Common myeloid progenitor, CD34-positive (primary cell): ENCODE results near the gene ERBB4. TPM values are rescaled to one million over a fixed set of nuclear protein-coding genes. Genes with fewer than 3 reads are reported as not detected.

Experiments
- CTCF ChIA-PET: fragments of 350-600 bp; sonication (Branson Sonifier 250); formaldehyde crosslinking; loops from one replicate; lab custom pipeline; 2021; ENCODE audit warnings: antibody characterized with exemption; lab: Charles Lee
- POLR2A ChIA-PET: fragments of 350-600 bp; sonication (Branson Sonifier 250); formaldehyde crosslinking; loops from one replicate; lab custom pipeline; 2021; ENCODE audit warnings: antibody characterized with exemption; lab: Charles Lee
- DNase-seq, 3 donors: peaks; one replicate each; pipeline versions ENCODE4 v3.0.0 to v3.0.0-alpha.2; 2013
- H3K27ac ChIP-seq, 2 experiments: 1 replicate in 1 of 2; 2 replicates in 1 of 2; pipeline ENCODE4 v1.7.0; 2013; ENCODE audit warnings: inconsistent platforms in 2 of 2, low read length in 2 of 2, mild to moderate bottlenecking in 2 of 2, low read depth in 1 of 2, moderate library complexity in 1 of 2; ENCODE audit not compliant: severe bottlenecking in 2 of 2, insufficient read depth in 1 of 2, poor library complexity in 1 of 2
- H3K27me3 ChIP-seq, 5 experiments: replicated peaks in 2 of 5; 1 replicate in 3 of 5; 2 replicates in 2 of 5; pipeline versions ENCODE4 v1.6.1 to v1.7.0; 2013; ENCODE audit warnings: low read length in 4 of 5, mild to moderate bottlenecking in 2 of 5, moderate library complexity in 2 of 5, inconsistent platforms in 1 of 5; ENCODE audit not compliant: insufficient read depth in 5 of 5, control insufficient read depth in 4 of 5
- H3K36me3 ChIP-seq, 4 experiments: 1 replicate in 2 of 4; 2 replicates in 2 of 4; pipeline versions ENCODE4 v1.6.1 to v1.7.0; 2013; ENCODE audit warnings: low read length in 3 of 4, control low read depth in 1 of 4, mild to moderate bottlenecking in 1 of 4; ENCODE audit not compliant: control insufficient read depth in 4 of 4, insufficient read depth in 4 of 4
- H3K4me1 ChIP-seq, 4 experiments: 1 replicate in 3 of 4; 2 replicates in 1 of 4; pipeline versions ENCODE4 v1.6.1 to v1.7.1; 2013; ENCODE audit warnings: low read length in 3 of 4, mild to moderate bottlenecking in 3 of 4, control low read depth in 1 of 4, inconsistent platforms in 1 of 4, moderate library complexity in 1 of 4; ENCODE audit not compliant: control insufficient read depth in 4 of 4, insufficient read depth in 4 of 4; ENCODE audit errors: control extremely low read depth in 1 of 4
- H3K4me3 ChIP-seq, 7 experiments: 1 replicate in 4 of 7; 2 replicates in 3 of 7; pipeline versions ENCODE4 v1.5.1 to v1.7.0; 2013; ENCODE audit warnings: mild to moderate bottlenecking in 7 of 7, low read length in 6 of 7, moderate library complexity in 6 of 7, inconsistent platforms in 2 of 7, low read depth in 2 of 7, control low read depth in 1 of 7; ENCODE audit not compliant: insufficient read depth in 4 of 7, control insufficient read depth in 1 of 7; ENCODE audit errors: extremely low read depth in 1 of 7
- H3K9me3 ChIP-seq, 5 experiments: 1 replicate in 4 of 5; 2 replicates in 1 of 5; pipeline versions ENCODE4 v1.6.1 to v1.7.1; 2013; ENCODE audit warnings: low read length in 4 of 5, mild to moderate bottlenecking in 2 of 5, inconsistent platforms in 1 of 5, low read depth in 1 of 5, moderate library complexity in 1 of 5; ENCODE audit not compliant: control insufficient read depth in 4 of 5, insufficient read depth in 2 of 5; ENCODE audit errors: control extremely low read depth in 1 of 5
- WGBS: methylation state at CpG from one replicate; pipeline ENCODE4 v1.1.5; 2013; ENCODE audit not compliant: insufficient coverage; 5-methylcytosine and 5-hydroxymethylcytosine counted together
- polyA plus RNA-seq: library from polyadenylated mRNA; unstranded; fragments of 120-200 nt; gene quantifications from one replicate; pipeline ENCODE4 v1.2.1, GENCODE V29; 2013

ERBB4 gene
- polyA plus RNA-seq: not detected

DNA sequence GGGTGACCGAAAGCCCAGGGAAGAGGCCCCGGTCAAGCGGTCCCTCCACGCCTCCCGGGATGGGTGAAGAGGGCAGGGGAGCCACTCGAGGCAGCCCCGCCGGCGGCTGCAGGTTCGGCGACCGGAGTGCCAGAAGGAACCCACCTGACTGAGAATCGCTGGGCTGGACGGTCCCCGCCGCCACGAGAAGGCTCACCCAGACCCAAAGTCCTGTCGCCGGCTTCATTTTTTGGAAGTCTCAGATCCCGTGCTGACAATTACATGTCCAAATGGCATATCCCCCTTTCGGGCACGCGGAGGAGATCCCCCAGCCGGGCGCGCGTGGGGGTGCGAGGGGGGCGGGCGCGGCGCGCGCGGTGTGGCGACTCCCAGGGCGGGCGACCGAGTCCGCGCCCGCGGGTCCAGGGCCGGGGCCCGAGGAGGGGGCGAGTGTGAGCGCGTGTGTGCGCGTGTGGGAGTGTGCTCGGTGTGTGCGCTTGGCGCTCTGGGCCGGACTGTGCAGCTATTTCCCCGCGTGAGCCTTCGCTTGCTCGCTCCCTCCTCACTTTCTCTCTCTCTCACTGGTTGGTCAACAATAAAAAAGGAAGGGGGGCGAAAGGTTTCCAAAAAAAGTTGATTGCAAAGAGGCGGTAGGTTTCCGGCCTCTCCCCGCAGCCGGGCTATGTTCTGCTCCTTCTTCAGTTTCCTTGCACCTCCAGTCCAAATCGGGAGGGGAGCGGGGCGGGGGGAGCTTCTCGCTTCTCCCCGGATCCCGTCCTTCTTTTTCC lies at the start of gene ERBB4:
ERBB4 (minus strand) TSS at position 498 of the 767 bp plus-strand sequence; CDS start at position 226, 272 bp downstream.
- Histone ChIP-seq H3K4me1 (peaks cover 0 to 34% (median 29%) of the 10 kb centered on the region in 4 experiments), H3K27ac (no peak within 1 kb of the TSS), H3K36me3 (no peaks in the 10 kb centered on the region), H3K27me3 (peaks cover 29 to 91% (median 42%) of the 10 kb centered on the region in 5 experiments), H3K4me3 (peak within 1 kb of the TSS; percentile 3 to 81 (median 54)), H3K9me3 (no peaks in the 10 kb centered on the region)
- peak in 2 of 3 donors; percentile 34 to 38 for DNase-seq
- POLR2A ChIA-PET: no interaction called here
- WGBS: under 1% methylated on average over 28 of the region's 69 CpGs
- CTCF ChIA-PET: interaction anchor here (1.0 to 1.1 kb wide), 2 partner anchors 14 to 15 kb away, joined by 3 read pairs; no protein-coding TSS in a partner anchor

GRCh38 chr2:212580117-212580516 lies 41.5 kb upstream of the ERBB4 start:
- POLR2A ChIA-PET: no interaction called here
- Histone ChIP-seq H3K4me3 (no peak overlapping the region), H3K9me3 (peaks cover 0 to 2% (median 0%) of the 10 kb centered on the region in 5 experiments), H3K36me3 (no peaks in the 10 kb centered on the region), H3K4me1 (no peaks in the 10 kb centered on the region), H3K27me3 (peaks cover 0 to 2% (median 0%) of the 10 kb centered on the region in 5 experiments), H3K27ac (no peak overlapping the region)
- CTCF ChIA-PET: no interaction called here
- WGBS: 86% methylated on average over 1 of the region's 2 CpGs
- DNase-seq: no peak

- Histone ChIP-seq H3K36me3 (no peaks in the 10 kb centered on the region), H3K27ac (no peak overlapping the region), H3K9me3 (no peaks in the 10 kb centered on the region), H3K4me1 (no peaks in the 10 kb centered on the region), H3K4me3 (no peak overlapping the region), H3K27me3 (peaks cover 0 to 2% (median 0%) of the 10 kb centered on the region in 5 experiments)
- CTCF ChIA-PET: interaction anchor here (2.9 kb wide), 1 partner anchor 9 kb away, joined by 14 read pairs; no protein-coding TSS in a partner anchor
- POLR2A ChIA-PET: no interaction called here
- WGBS: 100% methylated on average over 3 of the region's 4 CpGs
- no peak for DNase-seq
Measured at GRCh38 chr2:212556296-212556695, 17.7 kb upstream of the ERBB4 start.

GRCh38 chr2:212554233-212554632 lies 15.6 kb upstream of the ERBB4 start:
- H3K27me3 ChIP-seq: peaks cover 0 to 2% (median 0%) of the 10 kb centered on the region in 5 experiments
- DNase-seq: no peak
- H3K36me3 ChIP-seq: no peaks in the 10 kb centered on the region
- H3K4me3 ChIP-seq: no peak overlapping the region
- ChIA-PET POLR2A (no interaction called here), CTCF (interaction anchor here (1.2 to 2.9 kb wide), 4 partner anchors 10 to 15 kb away, joined by 3 to 14 read pairs (median 6); no protein-coding TSS in a partner anchor)
- H3K4me1 ChIP-seq: no peaks in the 10 kb centered on the region
- no CpG with 5 or more reads among the region's 2 CpGs for WGBS
- no peak overlapping the region for H3K27ac ChIP-seq
- H3K9me3 ChIP-seq: no peaks in the 10 kb centered on the region

DNA sequence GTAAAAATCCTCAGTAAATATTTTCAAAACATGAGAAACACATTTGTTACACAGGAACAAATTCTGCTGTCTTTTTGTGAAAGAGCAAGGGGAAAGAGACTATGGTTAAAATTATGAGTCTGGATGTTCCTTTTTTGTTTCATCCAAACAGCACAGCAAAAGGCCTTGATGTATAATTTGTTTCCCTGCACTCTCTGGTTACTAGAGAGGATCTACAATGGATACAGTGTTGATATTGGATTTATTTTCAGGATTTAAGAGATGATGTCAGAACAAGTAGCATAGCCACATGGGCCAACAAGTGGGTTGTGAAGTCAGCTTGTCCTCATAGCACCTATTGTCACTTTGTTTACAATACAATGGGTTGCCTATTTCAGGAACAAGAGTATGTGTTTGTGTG lies 11.3 kb upstream of the ERBB4 start:
- no peaks in the 10 kb centered on the region for H3K9me3 ChIP-seq
- H3K4me1 ChIP-seq: no peaks in the 10 kb centered on the region
- no peaks in the 10 kb centered on the region for H3K27me3 ChIP-seq
- DNase-seq: no peak
- H3K36me3 ChIP-seq: no peaks in the 10 kb centered on the region
- POLR2A ChIA-PET: no interaction called here
- H3K27ac ChIP-seq: no peak overlapping the region
- H3K4me3 ChIP-seq: no peak overlapping the region
- CTCF ChIA-PET: no interaction called here

DNA sequence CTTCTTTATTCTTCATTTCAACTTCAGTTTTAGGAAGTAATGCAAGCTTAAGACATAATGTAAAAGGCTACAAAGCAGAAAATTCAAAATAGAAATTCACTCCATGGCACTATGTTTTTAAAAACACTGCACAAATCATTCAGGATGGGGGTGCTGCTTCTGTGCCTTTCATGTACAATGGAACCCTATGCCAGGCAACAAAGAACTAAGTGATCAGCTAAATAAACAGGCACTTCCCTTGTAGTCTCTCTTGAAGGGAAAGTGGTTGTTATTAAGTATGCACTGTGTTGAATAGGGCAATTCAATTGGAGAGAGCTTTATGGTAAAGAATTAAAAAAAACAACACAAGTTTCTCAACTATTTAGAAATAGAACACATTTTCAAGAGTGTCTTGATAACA lies 10.9 kb upstream of the ERBB4 start:
- H3K36me3 ChIP-seq: no peaks in the 10 kb centered on the region
- no peak overlapping the region for H3K4me3 ChIP-seq
- ChIA-PET POLR2A (no interaction called here), CTCF (interaction anchor here (1.0 kb wide), 1 partner anchor 9 kb away, joined by 3 read pairs; no protein-coding TSS in a partner anchor)
- DNase-seq: no peak
- H3K4me1 ChIP-seq: no peaks in the 10 kb centered on the region
- no peaks in the 10 kb centered on the region for H3K27me3 ChIP-seq
- H3K27ac ChIP-seq: no peak overlapping the region
- no peaks in the 10 kb centered on the region for H3K9me3 ChIP-seq

- CTCF ChIA-PET: interaction anchor here (1.0 kb wide), 1 partner anchor 8 kb away, joined by 3 read pairs; no protein-coding TSS in a partner anchor
- H3K4me3 ChIP-seq: no peak overlapping the region
- no CpG with 5 or more reads among the region's 1 CpG for WGBS
Measured at GRCh38 chr2:212548455-212548819, 9.8 kb upstream of the ERBB4 start.

More at GRCh38 chr2:212548455-212548819, 9.8 kb upstream of the ERBB4 start:
- Histone ChIP-seq H3K27me3 (peaks cover 0 to 3% (median 0%) of the 10 kb centered on the region in 5 experiments), H3K9me3 (no peaks in the 10 kb centered on the region), H3K36me3 (no peaks in the 10 kb centered on the region), H3K27ac (no peak overlapping the region), H3K4me1 (no peaks in the 10 kb centered on the region)
- DNase-seq: peak in 2 of 3 donors; percentile 28 to 36
- POLR2A ChIA-PET: no interaction called here
